MM.1S (cell line): ENCODE measurements around the gene NFATC3.
"Not testable (repeated sequence)": the region's sequence is repeated elsewhere in the genome, so short reads cannot be mapped to it uniquely, and the experiment has no call there.

Experiments
- DNase-seq: peaks from one replicate; pipeline ENCODE4 v3.0.0-alpha.2; 2015
- H2AFZ ChIP-seq: fragments of 300-600 bp; sonication (generic); 2 replicates; pipeline ENCODE4 v1.6.0; 2016; ENCODE audit warnings: antibody characterized with exemption, low read length
- H3F3A ChIP-seq: fragments of 300-600 bp; sonication (generic); 2 replicates; pipeline ENCODE4 v1.6.1; 2016; ENCODE audit warnings: mild to moderate bottlenecking, antibody characterized with exemption, low read length, moderate library complexity, mixed read lengths; ENCODE audit not compliant: insufficient read depth
- H3K27ac ChIP-seq: fragments of 300-600 bp; sonication (generic); 2 replicates; pipeline ENCODE4 v1.5.1; 2016; ENCODE audit warnings: mild to moderate bottlenecking, low read length
- H3K27me3 ChIP-seq: fragments of 300-600 bp; sonication (generic); replicated peaks from 2 replicates; pipeline ENCODE4 v1.6.0; 2016; ENCODE audit warnings: low read length; ENCODE audit not compliant: insufficient read depth
- H3K36me3 ChIP-seq: fragments of 300-600 bp; sonication (generic); replicated peaks from 2 replicates; pipeline ENCODE4 v1.6.1; 2016; ENCODE audit warnings: mild to moderate bottlenecking, low read length, mixed read lengths; ENCODE audit not compliant: insufficient read depth
- H3K4me1 ChIP-seq: fragments of 300-600 bp; sonication (generic); 2 replicates; pipeline ENCODE4 v1.6.1; 2016; ENCODE audit warnings: low read length, mixed read lengths
- H3K4me2 ChIP-seq: fragments of 300-600 bp; sonication (generic); 2 replicates; pipeline ENCODE4 v1.6.0; 2016; ENCODE audit warnings: low read depth, low read length
- H3K4me3 ChIP-seq: fragments of 300-600 bp; sonication (generic); 2 replicates; pipeline ENCODE4 v1.5.1; 2016; ENCODE audit warnings: low read length, mixed read lengths
- H3K79me2 ChIP-seq: fragments of 300-600 bp; sonication (generic); 2 replicates; pipeline ENCODE4 v1.6.1; 2016; ENCODE audit warnings: mixed run types, low read length, mixed read lengths
- H3K9ac ChIP-seq: fragments of 300-600 bp; sonication (generic); 2 replicates; pipeline ENCODE4 v1.6.1; 2016; ENCODE audit warnings: low read length, mixed read lengths
- H3K9me2 ChIP-seq: fragments of 300-600 bp; sonication (generic); replicated peaks from 2 replicates; pipeline ENCODE4 v1.6.1; 2016; ENCODE audit warnings: mild to moderate bottlenecking, low read length, mixed read lengths; ENCODE audit not compliant: insufficient read depth
- H3K9me3 ChIP-seq: fragments of 300-600 bp; sonication (generic); replicated peaks from 2 replicates; pipeline ENCODE4 v1.6.1; 2016; ENCODE audit warnings: mild to moderate bottlenecking, low read length, mixed read lengths; ENCODE audit not compliant: insufficient read depth
- H4K20me1 ChIP-seq: fragments of 300-600 bp; sonication (generic); 2 replicates; pipeline ENCODE4 v1.6.1; 2016; ENCODE audit warnings: mild to moderate bottlenecking, low read length, moderate library complexity, mixed read lengths; ENCODE audit not compliant: insufficient read depth
- EZH2 ChIP-seq: fragments of 300-600 bp; sonication (generic); optimal IDR thresholded peaks from 2 replicates; pipeline ENCODE3; 2017; ENCODE audit warnings: low read depth, mild to moderate bottlenecking, antibody characterized with exemption, low read length, mixed read lengths
- EZH2phosphoT487 ChIP-seq: fragments of 300-600 bp; sonication (generic); IDR thresholded peaks from 2 replicates; pipeline ENCODE4 v1.6.1; 2018; ENCODE audit warnings: antibody characterized with exemption, low read length
- TF ChIP-seq, protein P1 (sequence below): fragments of 300-600 bp; sonication (generic); IDR thresholded peaks from 2 replicates; pipeline ENCODE4 v1.5.1; 2016; ENCODE audit warnings: antibody characterized with exemption, low read length, mixed read lengths

NFATC3 gene

DNA sequence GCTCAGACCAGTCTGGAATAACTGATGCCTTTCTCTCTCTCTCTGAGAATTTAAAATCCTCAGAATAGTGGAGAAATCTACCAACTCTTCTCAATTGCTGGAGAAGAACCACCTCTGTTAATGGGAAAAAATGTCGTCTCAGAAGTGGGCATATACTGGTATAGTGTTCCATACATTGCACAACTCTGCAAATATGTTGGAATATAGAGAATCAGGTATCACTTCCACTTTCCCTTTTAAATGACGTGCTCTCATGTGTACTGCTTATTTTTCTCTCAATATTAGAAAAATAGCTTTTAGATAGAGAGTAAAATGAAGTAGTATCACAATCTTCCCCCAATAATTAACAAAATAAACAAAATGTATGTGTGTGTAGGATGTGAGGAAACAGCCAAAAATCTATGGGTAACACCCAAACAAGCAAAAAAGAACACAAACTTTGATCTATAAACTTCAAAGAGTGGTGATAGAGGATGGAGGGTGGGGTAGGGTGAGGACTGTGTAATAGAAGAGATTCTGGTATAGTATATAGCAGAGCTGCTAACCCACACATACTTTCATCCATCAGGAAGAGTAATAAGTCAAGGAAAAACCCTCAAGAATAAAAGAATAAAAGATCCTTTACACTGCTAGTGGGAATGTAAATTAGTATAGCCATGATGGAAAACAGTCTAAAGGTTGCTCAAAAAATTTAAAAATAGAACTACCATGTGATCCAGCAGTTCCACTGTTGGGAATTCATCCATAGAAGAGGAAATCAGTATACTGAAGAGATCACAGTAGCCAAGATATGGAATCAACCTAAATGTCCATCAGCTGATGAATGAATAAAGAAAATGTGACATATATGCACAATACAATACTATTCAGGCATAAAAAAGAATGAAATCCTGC, 46.9 kb downstream of the NFATC3 start:
- Histone ChIP-seq H3K4me1 (no peaks in the 10 kb centered on the region), H3K4me2 (no peak overlapping the region)

DNA sequence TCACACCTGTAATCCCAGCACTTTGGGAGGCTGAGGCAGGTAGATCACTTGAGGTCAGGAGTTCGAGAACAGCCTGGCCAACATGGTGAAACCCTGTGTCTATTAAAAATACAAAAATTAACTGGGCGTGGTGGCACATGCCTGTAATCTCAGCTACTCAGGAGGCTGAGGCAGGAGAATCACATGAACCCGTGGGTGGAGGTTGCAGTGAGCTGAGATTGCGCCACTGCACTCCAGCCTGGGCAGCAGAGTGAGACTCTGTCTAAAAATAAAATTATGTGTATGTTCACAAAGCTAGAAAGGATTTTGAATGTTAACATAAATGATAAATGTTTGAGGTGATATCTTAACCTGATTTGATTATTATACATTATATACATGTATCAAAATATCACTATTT, 47.8 kb downstream of the NFATC3 start:
- H3K36me3 ChIP-seq, DNase-seq, H3F3A ChIP-seq, H2AFZ ChIP-seq, H3K27ac ChIP-seq, H3K9ac ChIP-seq, H3K4me2 ChIP-seq, H4K20me1 ChIP-seq, H3K4me1 ChIP-seq, H3K27me3 ChIP-seq, H3K9me3 ChIP-seq, H3K9me2 ChIP-seq, H3K4me3 ChIP-seq: not testable (repeated sequence)
- peaks cover 38% of the 10 kb centered on the region for H3K79me2 ChIP-seq

More for the DNA sequence above, 46.9 kb downstream of the NFATC3 start:
- Histone ChIP-seq H3K9me2 (no peaks in the 10 kb centered on the region), H3K79me2 (peaks cover 38% of the 10 kb centered on the region), H3K27ac (no peak overlapping the region), H2AFZ (no peak overlapping the region), H3K4me3 (no peak overlapping the region), H3K36me3 (no peaks in the 10 kb centered on the region), H3K9ac (no peak overlapping the region), H3K9me3 (no peaks in the 10 kb centered on the region), H3K27me3 (no peaks in the 10 kb centered on the region), H4K20me1 (no peaks in the 10 kb centered on the region), H3F3A (no peaks in the 10 kb centered on the region)
- DNase-seq, result no peak
- no peak for TF ChIP-seq EZH2phosphoT487
- no peak for TF ChIP-seq EZH2
- TF ChIP-seq, protein P1, sequence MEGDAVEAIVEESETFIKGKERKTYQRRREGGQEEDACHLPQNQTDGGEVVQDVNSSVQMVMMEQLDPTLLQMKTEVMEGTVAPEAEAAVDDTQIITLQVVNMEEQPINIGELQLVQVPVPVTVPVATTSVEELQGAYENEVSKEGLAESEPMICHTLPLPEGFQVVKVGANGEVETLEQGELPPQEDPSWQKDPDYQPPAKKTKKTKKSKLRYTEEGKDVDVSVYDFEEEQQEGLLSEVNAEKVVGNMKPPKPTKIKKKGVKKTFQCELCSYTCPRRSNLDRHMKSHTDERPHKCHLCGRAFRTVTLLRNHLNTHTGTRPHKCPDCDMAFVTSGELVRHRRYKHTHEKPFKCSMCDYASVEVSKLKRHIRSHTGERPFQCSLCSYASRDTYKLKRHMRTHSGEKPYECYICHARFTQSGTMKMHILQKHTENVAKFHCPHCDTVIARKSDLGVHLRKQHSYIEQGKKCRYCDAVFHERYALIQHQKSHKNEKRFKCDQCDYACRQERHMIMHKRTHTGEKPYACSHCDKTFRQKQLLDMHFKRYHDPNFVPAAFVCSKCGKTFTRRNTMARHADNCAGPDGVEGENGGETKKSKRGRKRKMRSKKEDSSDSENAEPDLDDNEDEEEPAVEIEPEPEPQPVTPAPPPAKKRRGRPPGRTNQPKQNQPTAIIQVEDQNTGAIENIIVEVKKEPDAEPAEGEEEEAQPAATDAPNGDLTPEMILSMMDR, result no peak

DNA sequence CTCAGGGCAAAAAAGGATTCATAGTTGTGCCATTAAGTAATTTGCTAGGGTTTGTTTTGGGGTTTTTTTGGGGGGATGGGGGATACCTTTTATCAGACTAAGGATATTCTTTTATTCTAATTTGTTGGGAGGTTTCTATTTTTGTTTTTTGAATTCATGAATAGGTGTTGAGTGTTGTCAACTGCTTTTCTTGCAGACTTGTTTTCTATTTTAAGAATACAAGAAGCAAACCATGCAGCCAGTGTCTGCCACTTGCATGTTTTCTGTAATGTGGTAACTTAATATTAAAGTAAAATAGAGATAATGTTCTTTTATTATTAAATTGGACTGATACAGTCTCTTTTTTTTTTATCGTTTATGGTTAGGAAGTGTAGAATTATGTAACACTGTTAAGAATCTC, 49.5 kb downstream of the NFATC3 start:
- H2AFZ ChIP-seq, result no peak overlapping the region
- H3K27me3 ChIP-seq, result no peaks in the 10 kb centered on the region
- no peaks in the 10 kb centered on the region for H3K4me1 ChIP-seq
- DNase-seq, result no peak
- no peaks in the 10 kb centered on the region for H3K36me3 ChIP-seq
- TF ChIP-seq, protein P1, result no peak
- TF ChIP-seq EZH2, result no peak
- TF ChIP-seq EZH2phosphoT487, result no peak
- no peaks in the 10 kb centered on the region for H4K20me1 ChIP-seq
- peaks cover 32% of the 10 kb centered on the region for H3K79me2 ChIP-seq
- H3K4me3 ChIP-seq, result no peak overlapping the region
- no peak overlapping the region for H3K27ac ChIP-seq
- no peaks in the 10 kb centered on the region for H3K9me3 ChIP-seq
- H3K9me2 ChIP-seq, result no peaks in the 10 kb centered on the region
- no peak overlapping the region for H3K9ac ChIP-seq
- no peak overlapping the region for H3K4me2 ChIP-seq
- no peaks in the 10 kb centered on the region for H3F3A ChIP-seq

DNA sequence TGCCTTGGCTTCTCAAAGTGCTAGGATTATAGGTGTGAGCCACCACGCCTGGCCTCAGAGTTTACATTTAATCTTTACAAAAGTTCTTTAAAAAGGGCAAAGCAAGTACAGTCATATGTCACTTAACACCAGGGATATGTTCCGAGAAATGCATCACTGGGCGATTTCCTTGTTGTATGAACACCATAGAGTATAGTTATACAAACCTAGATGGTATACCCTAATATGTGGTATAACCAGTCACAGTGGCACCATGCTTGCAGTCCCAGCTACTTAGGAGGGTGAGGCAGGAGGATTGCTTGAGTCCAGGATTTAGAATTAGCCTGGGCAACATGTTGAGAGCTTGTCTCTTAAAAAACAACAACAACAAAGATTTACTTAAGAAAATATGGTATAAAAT, 51.3 kb downstream of the NFATC3 start:
- no peaks in the 10 kb centered on the region for H4K20me1 ChIP-seq
- no peaks in the 10 kb centered on the region for H3F3A ChIP-seq
- no peak overlapping the region for H3K27ac ChIP-seq

More for the DNA sequence above, 51.3 kb downstream of the NFATC3 start:
- H3K4me2 ChIP-seq, result no peak overlapping the region
- no peak overlapping the region for H3K9ac ChIP-seq
- no peaks in the 10 kb centered on the region for H3K9me2 ChIP-seq
- H3K9me3 ChIP-seq, result no peaks in the 10 kb centered on the region
- H3K79me2 ChIP-seq, result peaks cover 27% of the 10 kb centered on the region
- no peak overlapping the region for H3K4me3 ChIP-seq
- H3K4me1 ChIP-seq, result no peaks in the 10 kb centered on the region
- TF ChIP-seq EZH2, result no peak
- TF ChIP-seq, protein P1, result no peak
- TF ChIP-seq EZH2phosphoT487, result no peak
- H3K27me3 ChIP-seq, result no peaks in the 10 kb centered on the region
- no peak overlapping the region for H2AFZ ChIP-seq
- no peaks in the 10 kb centered on the region for H3K36me3 ChIP-seq
- DNase-seq, result no peak
